IPS DF 19.7 (cell line): Measurements from ENCODE around the gene PHAX.
"Not testable (repeated sequence)": the region's sequence is repeated elsewhere in the genome, so short reads cannot be mapped to it uniquely, and the experiment has no call there.

Experiments used
- DNase-seq: peaks from one replicate; pipeline ENCODE4 v3.0.0-alpha.2; 2013; ENCODE audit warnings: low read depth, low spot score

Gene PHAX

DNA sequence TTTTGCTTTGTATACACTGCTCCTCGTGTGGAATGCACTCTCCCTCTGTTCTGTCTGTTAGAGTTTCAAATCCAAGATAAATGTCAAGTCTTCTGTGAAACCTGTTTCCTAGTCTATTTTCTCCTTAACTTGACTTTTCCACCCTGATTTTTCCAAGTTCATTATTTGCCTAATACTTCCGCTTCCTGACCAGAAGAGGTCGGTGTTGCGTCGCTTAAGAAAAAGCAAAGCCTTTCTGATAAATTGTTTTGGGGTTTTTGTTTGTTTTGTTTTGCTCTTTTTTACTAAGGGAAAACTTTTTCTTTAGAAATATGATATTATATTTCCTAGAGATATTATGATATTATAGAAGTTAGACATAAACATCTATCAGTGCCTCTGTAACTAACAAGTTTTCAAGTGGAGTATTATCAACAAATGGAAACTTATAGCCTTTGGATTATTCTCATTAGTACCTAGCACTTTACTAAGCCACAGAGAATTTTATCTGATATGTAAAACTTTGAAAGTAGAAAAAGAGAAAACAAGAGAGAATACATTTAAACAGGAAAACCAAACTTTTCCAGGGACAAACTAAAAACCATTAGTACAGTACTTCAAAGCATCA is 55.8 kb downstream of the PHAX start:
- no peak for DNase-seq

- no peak for DNase-seq
Observed at GRCh38 chr5:126658561-126658960, 57.8 kb downstream of the PHAX start.

DNA sequence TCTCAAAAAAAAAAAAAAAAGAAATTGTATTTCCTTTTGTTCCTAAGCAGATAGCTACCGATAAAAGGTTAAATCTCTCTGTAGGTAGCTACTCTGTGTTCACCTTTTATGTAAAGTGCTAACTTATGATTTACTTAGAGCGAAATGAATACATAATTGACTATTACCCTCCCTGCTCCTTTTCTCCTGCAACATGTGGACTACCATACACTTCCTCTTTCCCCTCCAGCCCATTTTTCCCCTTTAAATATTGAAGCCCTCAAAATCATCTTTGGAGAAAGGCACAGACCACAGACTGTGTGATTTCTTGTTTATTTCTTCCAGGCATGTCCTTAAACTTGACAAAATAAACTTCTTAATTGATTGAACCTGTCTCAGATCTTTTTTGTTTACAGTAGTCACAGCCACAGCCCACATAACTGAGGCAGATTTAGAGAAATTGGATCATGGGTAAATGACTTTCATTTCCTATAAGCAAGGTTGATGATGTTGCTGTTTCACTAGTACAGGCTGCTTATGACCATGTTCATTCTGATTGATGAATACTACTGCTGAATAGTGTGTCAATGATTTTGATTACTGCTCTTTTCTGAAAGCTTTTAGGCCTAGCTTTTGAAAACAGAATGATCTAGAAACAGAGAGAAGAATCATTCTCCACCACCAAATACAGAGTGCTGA is 59.2 kb downstream of the PHAX start:
- no peak for DNase-seq

DNA sequence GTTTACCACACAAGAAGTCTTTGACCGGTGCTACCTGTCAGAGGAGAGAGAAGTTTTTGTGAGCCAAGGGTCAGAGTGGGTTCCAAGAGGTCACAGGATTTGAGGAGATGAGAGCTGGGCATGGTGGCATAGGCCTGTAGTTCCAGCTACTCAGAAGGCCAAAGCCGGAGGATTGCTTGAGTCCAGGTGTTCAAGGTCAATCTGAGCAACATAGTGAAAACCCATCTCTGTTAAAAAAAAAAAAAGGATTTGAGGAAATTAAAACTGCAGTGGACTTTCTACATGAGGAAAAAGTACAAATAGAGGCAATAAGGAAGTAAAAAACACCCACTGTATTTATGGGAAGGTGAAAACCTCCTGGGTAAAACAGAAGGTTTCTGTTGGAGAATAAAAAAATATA is 63.8 kb downstream of the PHAX start:
- DNase-seq = no peak

GRCh38 chr5:126670109-126670508 is 69.4 kb downstream of the PHAX start:
- DNase-seq = not testable (repeated sequence)

- DNase-seq = not testable (repeated sequence)
Observed at GRCh38 chr5:126671681-126672080, 70.9 kb downstream of the PHAX start.

GRCh38 chr5:126673477-126673876 is 72.7 kb downstream of the PHAX start:
- no peak for DNase-seq

DNA sequence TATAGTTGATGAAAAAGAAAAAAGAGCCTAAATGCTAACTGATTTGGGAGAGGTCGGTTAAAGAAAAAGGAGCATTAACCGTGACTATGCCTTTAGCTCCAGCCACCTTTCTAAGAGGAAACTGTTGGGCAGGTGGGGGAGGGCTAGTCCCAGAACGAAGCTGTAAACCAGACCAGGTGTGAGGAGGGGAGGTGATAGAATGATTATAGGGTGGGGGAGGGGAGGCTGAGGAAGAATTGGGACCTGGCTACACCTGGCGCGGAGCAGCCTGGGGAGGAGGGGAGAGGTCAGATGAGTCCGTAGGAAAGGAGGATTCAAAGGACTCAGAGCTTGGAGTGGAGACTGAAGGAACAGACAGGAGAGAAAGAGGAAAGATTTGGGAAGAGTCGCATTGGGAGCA is 73.4 kb downstream of the PHAX start:
- DNase-seq = peak; percentile 60

- DNase-seq = no peak
Observed at GRCh38 chr5:126675338-126675737, 74.6 kb downstream of the PHAX start.

DNA sequence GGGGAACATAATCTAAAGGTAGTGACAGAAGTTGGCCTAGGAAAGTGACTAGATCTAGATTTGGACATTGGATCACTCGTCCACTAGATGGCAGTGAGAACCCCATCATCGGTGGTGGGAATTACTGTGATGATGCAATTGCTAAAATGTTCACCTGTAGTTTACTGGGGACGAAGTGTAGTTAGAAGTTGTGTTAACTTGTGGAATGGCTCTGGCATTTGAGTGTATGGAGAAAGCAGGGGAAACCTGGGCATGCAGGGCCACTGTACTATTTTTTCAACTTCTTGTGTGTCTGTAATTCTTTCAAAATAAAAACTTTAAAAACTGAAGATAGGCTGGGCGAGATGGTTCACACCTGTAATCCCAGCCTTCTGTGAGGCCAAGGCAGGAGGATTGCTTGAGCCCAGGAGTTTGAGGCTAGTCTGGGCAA is 75.5 kb downstream of the PHAX start:
- DNase-seq = peak; percentile 64
